Hepatic stellate cell (primary cell): ENCODE measurements around the gene GRIK3.

Source experiments
- DNase-seq: peaks from one replicate; pipeline ENCODE4 v3.0.0; 2011; ENCODE audit warnings: low spot score

The GRIK3 gene

GRCh38 chr1:36765785-36766300, 268.5 kb downstream of the GRIK3 start:
- no peak for DNase-seq

GRCh38 chr1:36764798-36765197, 269.5 kb downstream of the GRIK3 start:
- DNase-seq, result no peak

- no peak for DNase-seq
These were observed 270.5 kb downstream of the GRIK3 start for GRCh38 chr1:36763771-36764170.

- DNase-seq, result no peak
These were observed 272.1 kb downstream of the GRIK3 start for GRCh38 chr1:36762174-36762573.

GRCh38 chr1:36761113-36761512, 273.2 kb downstream of the GRIK3 start:
- DNase-seq, result no peak

- DNase-seq, result no peak
These were observed 274.2 kb downstream of the GRIK3 start for GRCh38 chr1:36760081-36760480.

- no peak for DNase-seq
These were observed 275.0 kb downstream of the GRIK3 start for GRCh38 chr1:36759355-36759754.

GRCh38 chr1:36755303-36756230, 278.7 kb downstream of the GRIK3 start:
- DNase-seq, result no peak

- no peak for DNase-seq
These were observed 279.9 kb downstream of the GRIK3 start for GRCh38 chr1:36754366-36754765.

GRCh38 chr1:36753451-36753850, 280.9 kb downstream of the GRIK3 start:
- DNase-seq, result no peak

- DNase-seq, result no peak
These were observed 281.4 kb downstream of the GRIK3 start for GRCh38 chr1:36752891-36753361.

GRCh38 chr1:36752431-36752830, 281.9 kb downstream of the GRIK3 start:
- DNase-seq, result no peak

- no peak for DNase-seq
These were observed 282.8 kb downstream of the GRIK3 start for GRCh38 chr1:36751525-36751924.

- DNase-seq, result no peak
These were observed 285.8 kb downstream of the GRIK3 start for GRCh38 chr1:36748466-36748865.
